ENCODE measurements around the gene MST1R.
A peak's percentile ranks its signal among the peaks of the same experiment; 100 is the strongest.

MST1R gene

DNA sequence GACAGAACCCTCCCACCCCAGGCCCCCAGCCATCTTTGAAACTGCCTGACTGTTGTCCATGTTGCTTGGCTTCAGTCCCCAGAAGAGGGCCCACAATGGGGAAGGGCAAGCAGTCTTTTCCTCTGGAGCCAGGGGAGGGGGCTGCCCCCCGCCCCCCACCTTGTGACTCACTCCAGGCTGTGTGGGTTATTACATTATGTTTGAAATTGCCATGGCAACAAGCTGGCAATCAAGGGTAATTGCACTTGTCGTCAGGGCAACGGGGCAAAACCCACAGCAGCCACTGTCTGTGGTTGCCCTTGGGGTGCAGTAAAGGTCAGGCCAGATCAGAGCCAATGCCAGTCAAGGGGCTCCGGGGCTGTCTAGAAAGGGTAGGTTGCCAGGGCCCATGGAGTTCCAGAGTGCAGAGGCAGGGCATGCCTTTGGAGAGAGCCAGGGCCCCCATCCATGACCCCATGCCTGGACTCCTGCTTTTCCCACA, 30.8 kb downstream of the MST1R start:
- FAIRE-seq: no peak

DNA sequence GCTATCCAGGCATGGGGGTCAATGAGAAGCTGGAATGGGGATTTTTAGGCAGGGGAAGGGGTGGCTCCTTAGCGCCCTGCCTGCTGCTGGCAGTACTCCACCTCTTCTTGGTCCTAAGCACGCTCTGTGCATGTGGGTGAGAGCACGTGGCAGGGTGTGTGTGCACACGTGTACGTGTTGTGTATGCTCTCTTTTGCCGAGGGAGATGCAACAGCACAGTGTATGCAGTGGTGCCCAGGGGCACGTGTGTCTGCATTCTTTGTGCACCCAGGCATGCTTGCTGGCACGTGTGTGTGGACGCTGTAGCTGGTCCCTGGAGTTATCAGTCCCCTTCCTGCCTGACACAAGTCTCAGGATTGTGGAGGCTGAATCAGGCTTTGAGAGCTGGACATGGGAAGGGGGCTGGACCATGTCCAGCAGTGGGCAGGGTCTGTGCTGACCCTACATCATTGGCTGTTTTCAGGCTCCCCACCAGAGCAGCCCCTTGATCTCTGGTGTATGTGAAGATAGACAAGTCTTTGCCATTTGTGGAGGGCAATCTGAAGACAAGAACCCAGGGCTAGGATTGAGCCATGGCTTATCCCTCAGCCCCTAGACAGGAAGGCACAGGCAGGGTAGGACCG, 32.0 kb downstream of the MST1R start:
- no peak for FAIRE-seq

DNA sequence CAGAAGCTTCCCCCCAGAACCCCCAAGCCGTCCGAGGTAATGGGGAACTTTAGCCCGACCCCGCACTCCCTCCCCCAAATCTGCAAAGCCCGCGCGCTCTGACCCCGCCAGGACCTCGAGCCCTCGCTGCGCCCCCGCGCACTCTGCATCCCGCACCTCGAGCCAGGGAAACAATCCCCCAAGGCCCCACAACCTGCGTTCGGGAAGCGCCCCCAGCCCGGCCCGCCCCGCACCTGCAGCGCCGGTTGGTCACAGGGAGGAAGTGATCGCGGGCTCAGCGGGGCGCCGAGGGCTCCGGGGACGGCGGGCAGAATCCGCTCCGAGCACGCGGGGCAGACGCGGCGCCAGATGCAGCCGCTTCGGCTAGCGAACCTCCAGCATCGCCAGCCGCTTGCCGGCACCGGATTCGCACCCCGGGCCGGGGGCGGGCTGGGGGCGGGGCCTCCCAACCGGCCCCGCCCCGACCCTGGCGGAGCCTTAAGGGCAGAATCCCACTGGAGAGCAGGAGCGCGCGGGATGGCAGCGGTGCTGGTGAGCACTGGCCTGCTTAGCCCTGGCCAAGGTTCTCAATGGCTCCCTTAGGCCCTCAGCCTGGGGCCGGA, 34.0 kb downstream of the MST1R start, which contains the start of gene CAMKV:
Gene CAMKV, minus strand, starts transcription at position 382 of the 602 bp plus-strand sequence. CDS start 7,518 bp downstream, outside the sequence.
- no peak for FAIRE-seq

DNA sequence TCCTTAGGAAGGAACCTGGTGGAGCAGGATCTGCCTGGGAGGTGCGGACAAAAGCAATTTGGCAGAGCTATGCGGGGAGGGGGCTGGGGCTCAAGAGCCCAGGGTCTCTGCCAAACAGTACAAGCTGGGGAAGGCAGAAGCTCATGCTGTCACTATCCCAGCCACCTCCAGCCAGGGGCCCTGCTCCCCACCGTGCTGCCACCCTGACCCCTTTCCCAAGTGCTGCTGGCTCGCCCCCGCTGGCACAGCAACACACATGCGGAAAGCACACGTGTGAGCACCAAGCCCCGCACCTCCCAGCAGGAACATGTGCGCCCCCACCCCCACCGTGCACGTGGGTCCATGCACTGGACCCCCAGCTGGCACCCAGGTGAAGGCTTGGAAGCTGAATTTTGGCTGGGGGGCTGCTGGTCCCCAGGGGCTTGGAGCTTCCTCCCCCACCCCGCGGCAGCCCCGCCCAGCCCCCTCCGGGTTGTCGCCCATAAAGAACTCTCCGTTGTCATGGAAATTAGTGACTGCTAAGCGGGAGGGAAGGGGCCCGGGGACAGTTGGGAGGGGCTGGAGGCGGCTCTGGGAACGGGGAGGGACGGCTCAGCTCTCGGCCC, 34.7 kb downstream of the MST1R start:
- no peak for FAIRE-seq

DNA sequence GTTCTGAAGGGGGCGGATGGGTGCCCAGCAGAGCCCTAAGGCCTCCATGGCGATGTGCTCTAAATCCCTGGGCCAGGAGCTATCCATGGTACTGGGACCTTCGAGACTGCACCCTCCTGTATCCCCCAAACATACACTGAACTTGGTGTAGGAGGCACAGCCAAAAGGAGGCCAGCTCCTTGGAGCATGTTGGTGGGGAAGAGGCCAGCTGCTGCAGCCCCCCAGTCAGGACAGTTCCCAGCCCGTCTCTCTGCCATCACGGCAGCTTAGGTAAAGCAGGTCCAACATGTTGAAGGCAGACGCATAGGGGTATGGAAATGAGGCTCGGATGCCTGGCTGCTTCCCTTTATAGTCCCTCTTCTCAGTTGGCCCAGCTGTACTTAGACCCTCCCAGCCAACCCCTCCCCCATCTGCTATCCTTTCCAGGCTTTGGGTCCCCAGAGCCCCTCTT, 35.8 kb downstream of the MST1R start:
- FAIRE-seq: no peak

DNA sequence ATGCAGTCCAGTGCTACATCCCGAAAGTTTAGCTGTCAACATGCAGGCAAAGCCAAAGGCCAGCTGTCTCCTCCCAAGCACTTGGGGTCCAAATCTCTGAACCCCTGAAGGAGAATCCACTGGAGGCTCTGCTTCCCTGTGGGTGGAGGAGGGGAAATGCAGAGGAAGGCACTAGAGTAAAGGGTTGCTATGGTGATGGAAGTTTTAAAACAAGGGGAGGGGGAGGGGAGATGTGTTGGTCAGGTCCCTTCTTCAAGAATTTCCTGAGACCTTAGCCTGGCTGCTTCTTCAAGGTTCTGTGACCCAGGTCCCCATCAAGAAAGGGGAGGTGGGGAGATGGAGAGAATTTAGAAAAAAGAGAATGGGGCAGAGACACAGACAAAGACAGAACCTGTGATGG, 36.3 kb downstream of the MST1R start:
- no peak for FAIRE-seq

DNA sequence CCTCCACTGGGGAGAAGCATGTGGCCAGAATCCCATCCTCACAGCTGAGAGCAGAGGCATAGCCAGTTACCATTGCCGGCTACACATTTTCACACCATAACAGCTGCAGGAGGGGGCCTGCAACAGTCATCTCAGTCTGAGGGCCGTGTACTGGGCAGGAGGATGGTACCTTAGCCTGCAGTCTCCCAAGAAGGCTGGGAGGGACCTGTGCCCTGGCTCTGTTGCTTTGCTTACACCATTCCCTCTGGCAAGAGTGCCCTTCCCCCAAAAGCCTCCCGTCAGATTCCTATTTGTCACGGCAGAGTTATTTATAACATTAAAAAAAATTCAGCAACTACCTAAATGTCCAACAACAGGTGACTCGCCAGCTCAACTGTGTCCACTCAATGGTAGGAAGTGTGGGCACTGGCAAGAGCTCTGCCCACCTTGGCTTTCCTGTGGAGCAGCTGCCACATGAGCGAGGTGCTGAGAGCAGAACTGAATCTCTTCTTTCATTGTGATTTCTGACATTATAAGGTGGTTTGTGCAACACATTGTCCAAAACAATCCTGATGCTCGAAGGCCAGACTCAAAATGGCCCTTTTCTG, 38.4 kb downstream of the MST1R start:
- no peak for FAIRE-seq

DNA sequence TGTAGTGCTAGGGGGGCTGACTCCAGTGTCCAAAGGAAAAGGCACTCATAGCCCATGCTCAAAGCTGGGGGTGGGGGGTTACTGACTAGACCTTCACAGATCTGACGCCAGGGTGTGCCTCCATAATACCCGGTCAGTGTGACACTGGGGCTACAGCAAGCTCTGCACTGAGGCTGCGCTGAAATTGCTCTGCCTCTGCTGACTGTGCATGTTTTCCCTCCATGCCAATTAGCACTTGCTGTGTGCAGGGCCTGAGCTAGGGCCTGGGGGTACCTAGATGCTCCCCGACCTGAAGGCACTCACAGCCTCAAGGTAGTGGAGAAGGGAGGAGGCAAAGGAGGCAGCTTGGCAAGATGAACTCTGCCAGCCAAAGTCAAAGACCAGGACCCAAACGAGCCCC, 39.2 kb downstream of the MST1R start:
- no peak for FAIRE-seq

DNA sequence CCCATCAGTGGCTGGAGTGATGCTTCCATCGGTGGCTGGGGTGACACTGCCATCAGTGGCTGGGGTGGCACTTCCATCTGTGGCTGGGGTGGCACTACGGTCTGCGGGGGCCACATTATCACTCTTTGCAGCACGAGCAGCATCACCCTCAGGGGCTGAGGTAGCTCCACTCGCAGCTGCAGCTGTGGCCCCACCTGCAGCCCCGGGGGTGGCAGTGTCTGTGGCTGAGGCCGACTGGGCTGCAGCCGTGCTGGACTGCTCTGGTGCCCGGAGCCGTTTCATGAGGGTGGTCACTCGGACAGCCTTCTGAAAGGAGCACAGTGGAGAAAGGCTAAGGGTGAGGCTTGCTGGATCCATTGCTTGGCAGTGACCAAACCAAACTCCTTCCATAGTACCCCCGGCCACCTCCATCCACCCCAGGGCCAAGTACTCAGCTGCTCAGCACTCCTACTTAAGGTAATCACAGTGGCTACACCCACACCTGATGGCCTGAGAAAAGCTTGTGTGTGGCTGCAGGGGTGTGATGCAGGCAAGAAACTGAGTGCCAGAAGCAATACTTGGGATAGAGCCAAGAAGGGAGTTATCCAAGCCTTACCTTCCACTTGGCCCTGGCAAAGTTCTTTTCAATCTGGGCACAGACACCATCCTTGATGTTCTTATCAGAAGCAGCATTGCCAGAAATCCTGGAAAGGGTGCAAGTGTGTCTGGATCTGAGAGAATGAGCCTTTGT, 43.9 kb downstream of the MST1R start:
- FAIRE-seq: no peak

DNA sequence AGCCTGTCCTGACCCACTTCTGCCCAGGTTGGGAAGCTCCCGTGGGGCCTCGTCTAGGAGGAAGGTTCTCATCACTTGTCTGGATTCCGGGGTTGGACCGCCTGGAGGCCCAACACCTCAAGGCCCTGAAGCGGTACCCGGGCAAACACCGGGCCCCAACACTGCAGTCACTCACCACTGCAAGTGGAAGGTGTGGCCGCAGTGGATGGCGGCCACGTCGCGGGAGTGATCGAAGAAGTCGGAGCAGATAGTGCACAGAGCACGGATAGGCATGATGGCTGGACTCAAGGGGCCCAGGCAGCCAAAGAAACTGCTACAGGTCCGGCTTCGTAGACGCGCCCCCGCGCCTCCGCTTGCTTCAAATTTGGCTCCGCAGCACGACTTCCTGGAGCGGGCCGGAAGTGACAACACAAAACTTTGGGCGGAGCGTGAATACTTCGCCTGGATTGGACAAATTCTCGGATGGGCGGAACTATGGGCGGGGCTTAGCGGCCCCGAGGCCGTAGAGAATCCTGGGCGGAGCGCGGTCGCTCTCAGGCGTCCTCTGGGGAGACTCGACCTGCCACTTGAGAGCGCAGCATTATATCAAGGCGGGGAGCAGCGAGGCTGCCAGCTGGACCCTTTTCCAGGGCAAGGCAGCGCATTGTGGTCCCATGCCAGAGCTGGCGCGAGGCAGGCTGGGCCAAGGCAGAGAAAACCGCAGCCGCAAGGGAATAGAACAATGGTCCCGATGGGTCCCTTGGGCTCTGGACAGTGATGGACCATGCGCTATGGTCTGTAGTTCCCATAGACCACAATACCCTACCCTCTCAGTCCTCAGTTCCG, 47.3 kb downstream of the MST1R start, which contains the start of gene TRAIP:
Gene TRAIP, minus strand, starts transcription at position 384 of the 825 bp plus-strand sequence. Its CDS starts 111 bp downstream, at position 273.
- FAIRE-seq: peak; percentile 98

DNA sequence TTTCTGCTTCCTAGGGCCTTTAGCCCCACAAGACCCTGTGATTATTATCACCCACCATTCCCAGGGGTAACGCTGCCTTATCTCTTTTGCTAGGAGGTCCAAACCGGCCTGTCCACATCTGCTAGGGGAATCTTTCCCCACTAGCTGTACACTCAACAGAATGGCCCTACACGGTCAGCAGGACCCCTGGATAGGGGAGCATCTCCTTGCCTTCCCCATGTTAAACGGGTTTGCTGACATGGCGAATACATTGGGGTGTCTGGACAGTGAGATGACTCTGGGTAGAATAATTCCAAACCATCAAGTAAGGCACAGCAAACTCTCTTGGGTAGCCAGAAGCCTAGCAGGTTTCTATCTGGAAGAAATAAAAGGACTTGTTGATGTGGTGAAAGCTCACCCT, 48.0 kb downstream of the MST1R start:
- FAIRE-seq: no peak

DNA sequence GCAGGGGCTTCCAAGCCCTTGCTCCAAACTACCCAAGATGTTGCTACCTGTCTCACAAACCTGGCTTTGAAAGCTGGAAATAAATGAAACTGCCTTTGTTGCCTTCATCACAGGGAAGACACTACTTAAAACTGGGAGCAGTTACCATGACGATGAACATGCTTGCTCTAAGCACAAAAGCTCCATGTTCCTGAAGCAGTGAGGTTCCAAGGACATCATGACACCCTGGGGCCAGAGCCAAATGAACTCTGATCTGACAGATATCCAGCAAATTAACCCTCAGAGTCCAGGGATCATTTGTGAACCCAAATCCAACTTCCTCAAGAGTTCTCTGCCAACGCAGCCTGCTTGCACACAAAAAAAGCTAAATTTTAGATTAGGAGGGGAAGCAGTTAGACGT, 58.0 kb downstream of the MST1R start:
- no peak for FAIRE-seq

DNA sequence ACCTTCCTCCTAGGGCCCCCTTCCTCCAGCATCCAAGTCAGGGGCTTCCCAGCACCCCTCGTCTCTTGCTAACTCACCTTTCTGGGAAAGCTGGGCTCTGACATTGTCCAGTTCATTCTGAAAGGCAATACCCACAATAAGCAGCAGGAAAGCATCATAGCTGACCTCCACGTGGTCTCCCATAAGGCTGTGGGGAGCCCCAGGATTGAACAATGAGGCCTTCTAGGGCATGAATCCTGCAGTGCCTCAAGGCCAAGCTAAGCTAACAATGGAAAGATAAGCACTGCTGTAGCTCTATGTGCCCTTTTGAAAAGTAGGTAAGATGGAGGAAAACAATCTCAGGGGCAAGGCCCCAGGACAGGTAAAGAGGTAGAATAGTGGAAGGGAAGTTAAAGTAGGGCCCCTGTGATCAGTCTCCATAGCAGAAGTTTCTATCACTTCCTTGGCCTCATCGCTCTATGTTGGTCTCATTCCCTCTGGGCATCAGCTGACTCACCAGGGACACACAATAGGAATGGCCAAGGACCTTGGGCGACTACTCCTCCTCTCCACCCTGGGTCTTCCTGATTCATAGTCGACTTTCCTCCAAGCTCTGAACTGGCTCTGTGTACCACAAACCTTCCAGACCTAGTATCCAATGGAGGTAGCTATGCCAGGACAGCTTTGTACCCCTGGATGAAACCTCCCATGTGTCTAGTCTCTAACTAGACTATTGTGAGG, 59.0 kb downstream of the MST1R start:
- FAIRE-seq: no peak

DNA sequence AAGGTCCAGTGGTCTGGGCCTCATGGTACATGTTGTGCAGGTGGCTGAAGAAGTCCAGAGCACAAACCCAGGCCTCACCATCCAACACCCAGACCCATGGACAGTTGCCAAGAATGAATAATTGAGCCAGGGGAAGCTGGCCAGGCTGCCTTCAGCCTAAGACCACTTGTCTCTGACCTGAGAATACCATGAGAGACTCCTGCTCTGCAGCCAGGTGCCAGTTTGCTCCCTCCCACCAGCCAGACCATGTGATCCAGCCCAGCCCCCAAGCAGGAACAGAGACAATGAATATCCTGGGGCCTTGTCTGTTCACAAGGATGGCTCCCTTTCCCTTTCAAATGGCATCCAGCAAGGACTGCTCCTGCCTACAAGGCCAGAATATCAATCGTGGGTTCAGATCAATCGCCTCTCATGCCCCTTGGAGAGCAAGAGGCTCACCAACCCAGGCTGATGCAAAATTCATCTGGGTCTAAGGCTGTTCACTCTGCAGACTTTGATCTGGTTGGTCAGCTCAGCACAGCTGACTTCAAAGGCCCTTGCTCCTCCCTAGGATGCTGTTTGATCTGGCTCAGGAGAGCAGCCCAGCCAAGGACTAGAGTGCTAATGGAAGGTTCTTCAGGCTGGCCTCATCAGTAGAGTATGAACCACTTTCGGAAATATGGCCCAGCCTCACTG, 60.7 kb downstream of the MST1R start:
- no peak for FAIRE-seq

DNA sequence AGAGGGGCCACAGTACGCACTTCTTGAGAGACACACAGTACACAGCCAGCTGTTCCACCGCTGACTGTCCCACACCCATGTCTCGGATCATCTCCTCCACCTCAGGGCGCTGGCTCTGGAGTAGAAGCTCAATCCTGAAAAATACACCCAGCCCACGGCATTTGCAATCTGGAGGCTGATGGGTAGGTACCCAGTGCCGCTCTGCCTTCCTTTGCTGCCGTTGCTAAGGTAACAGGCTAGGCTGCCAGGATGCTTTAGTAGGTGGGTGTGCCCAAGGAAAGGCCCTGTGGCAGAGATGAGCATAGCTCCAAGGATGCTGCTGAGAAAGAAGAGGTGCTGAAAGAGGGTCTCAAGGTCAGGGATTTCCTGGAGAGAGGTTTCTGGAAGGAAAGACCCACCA, 61.9 kb downstream of the MST1R start:
- no peak for FAIRE-seq

DNA sequence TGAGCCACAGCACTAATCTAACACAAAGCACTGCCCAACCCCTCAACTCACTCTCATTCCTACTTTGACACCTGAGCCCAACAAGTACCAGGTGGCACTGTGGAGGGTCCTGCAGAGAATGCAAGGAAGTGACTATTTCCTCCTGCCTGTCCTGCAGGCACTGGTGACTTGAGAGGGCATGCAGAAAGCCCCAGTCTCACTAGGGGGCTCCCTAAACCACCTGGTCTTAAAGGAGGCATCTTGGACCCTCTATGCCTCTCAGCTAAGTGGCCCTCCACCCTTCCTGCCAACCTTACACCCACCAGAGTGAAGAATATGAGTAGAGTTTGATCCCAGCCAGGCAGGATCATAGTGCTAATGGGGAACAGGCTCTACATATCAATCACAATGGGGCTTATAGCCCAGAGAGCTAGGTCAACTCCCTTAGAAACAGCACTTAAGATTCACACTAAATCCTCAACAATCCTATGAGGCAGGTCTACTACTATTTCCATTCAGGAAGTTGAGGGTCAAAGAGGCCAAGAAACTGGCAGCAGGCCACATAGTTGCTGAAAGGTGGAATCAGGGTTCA, 62.5 kb downstream of the MST1R start:
- FAIRE-seq: no peak

DNA sequence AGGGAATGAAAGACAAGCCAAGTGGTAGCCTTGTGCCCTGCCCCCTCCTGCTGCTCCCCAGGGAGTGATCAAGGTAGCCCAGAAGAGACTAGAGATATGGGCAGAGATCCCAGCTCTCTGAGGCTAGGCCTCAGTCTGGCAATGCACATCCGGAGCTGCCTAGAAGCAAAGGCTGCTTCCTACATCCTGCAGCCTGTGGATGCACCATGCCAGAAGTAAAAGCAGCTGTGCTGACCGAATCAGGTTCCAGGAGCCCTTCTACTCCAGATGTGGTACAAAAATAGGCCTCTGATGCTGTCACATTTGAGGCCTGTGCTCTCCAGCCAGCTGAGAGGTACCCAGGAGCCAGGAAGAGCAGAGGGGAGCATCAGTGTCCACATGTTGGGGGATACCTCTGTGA, 63.3 kb downstream of the MST1R start:
- FAIRE-seq: no peak

DNA sequence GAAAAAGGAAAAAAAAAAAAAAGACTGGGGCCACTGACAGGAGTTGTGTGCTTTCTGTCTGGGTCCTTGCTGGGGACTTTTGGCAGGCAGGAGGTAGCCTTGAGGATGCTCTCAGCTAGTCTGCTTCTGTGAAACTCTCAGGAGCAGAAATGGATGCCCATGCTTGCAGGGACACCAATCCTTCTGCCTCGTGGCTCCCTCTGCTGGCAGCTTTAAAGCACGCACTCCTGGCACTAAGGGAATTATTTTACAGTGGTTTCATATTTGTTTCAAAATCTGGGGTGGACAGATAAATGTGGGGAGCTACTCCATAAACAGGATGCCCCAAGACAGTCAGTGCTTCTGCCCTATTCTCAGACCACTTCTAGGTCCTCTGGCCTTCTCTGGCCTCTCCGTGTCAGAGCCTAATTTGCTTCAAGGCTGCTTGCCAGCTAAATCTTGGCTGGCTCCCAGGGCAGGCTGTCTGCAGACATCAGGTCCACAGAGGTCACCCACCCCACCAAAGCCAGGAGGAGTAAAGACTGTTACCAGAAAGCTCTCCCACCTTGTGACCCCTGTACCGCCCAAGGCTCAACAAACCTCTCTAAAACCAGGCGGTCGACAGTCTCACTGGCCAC, 64.4 kb downstream of the MST1R start:
- peak; percentile 25 for FAIRE-seq
